Neural cell (in vitro differentiated cells): Measurements from ENCODE around the gene RECQL. TPM values are rescaled to one million over a fixed set of nuclear protein-coding genes. Genes with fewer than 3 reads are reported as not detected.
"Not testable (repeated sequence)": the region's sequence is repeated elsewhere in the genome, so short reads cannot be mapped to it uniquely, and the experiment has no call there.

Source experiments
- H2AFZ ChIP-seq: fragments of 200-600, 300-800 bp; sonication (generic), shearing (Covaris generic); 2 replicates; pipeline ENCODE4 v1.6.0; 2014; ENCODE audit warnings: low read depth, mild to moderate bottlenecking, antibody characterized with exemption, low read length, moderate library complexity
- H3F3A ChIP-seq: fragments of 200-600 bp; shearing (Covaris generic); 2 replicates; pipeline ENCODE4 v1.6.1; 2016; ENCODE audit warnings: mild to moderate bottlenecking, moderate library complexity, mixed read lengths, antibody characterized with exemption, low read length; ENCODE audit not compliant: insufficient read depth, poor library complexity, severe bottlenecking
- H3K27ac ChIP-seq: fragments of 200-600, 300-800 bp; sonication (generic), shearing (Covaris generic); 2 replicates; pipeline ENCODE4 v1.5.1; 2014; ENCODE audit warnings: mild to moderate bottlenecking, low read length, moderate library complexity
- H3K27me3 ChIP-seq: fragments of 300-800, 200-600 bp; sonication (generic), shearing (Covaris generic); 2 replicates; pipeline ENCODE4 v1.6.0; 2014; ENCODE audit warnings: mild to moderate bottlenecking, low read depth, low read length, moderate library complexity; ENCODE audit not compliant: insufficient read depth
- H3K36me3 ChIP-seq: fragments of 300-800, 200-600 bp; sonication (generic), shearing (Covaris generic); 2 replicates; pipeline ENCODE4 v1.5.1; 2014; ENCODE audit warnings: mild to moderate bottlenecking, antibody characterized with exemption, low read length, moderate library complexity; ENCODE audit not compliant: insufficient read depth
- H3K4me2 ChIP-seq: fragments of 300-800, 200-600 bp; sonication (generic), shearing (Covaris generic); 2 replicates; pipeline ENCODE4 v1.6.0; 2014; ENCODE audit warnings: mild to moderate bottlenecking, low read length
- H3K4me3 ChIP-seq: fragments of 300-800, 200-600 bp; sonication (generic), shearing (Covaris generic); 2 replicates; pipeline ENCODE4 v1.5.1; 2014; ENCODE audit warnings: mild to moderate bottlenecking, low read length, moderate library complexity
- H3K79me2 ChIP-seq: fragments of 200-600 bp; shearing (Covaris generic); replicated peaks from 2 replicates; pipeline ENCODE4 v1.6.0; 2014; ENCODE audit warnings: mild to moderate bottlenecking, low read length, moderate library complexity; ENCODE audit not compliant: insufficient read depth
- H3K9ac ChIP-seq: fragments of 300-800, 200-600 bp; sonication (generic), shearing (Covaris generic); 2 replicates; pipeline ENCODE4 v1.6.1; 2016; ENCODE audit warnings: mild to moderate bottlenecking, low read length, mixed read lengths
- H3K9me2 ChIP-seq: fragments of 200-600 bp; shearing (Covaris generic); 2 replicates; pipeline ENCODE4 v1.6.1; 2016; ENCODE audit warnings: mild to moderate bottlenecking, low read length, mixed read lengths; ENCODE audit not compliant: insufficient read depth
- H3K9me3 ChIP-seq: fragments of 200-600, 300-800 bp; sonication (generic), shearing (Covaris generic); 2 replicates; pipeline ENCODE4 v1.6.1; 2016; ENCODE audit warnings: mild to moderate bottlenecking, mixed run types, low read length, moderate library complexity, mixed read lengths
- H4K20me1 ChIP-seq: fragments of 200-600 bp; shearing (Covaris generic); 2 replicates; pipeline ENCODE4 v1.6.1; 2016; ENCODE audit warnings: mild to moderate bottlenecking, mixed run types; ENCODE audit not compliant: insufficient read depth
- CTCF ChIP-seq: fragments of 450-650 bp; IDR thresholded peaks from 2 replicates; pipeline ENCODE4 v1.5.1; 2014; ENCODE audit warnings: antibody characterized with exemption, mild to moderate bottlenecking, moderate library complexity; ENCODE audit not compliant: poor library complexity, severe bottlenecking
- EP300 ChIP-seq: fragments of 450-650 bp; conservative IDR thresholded peaks from 2 replicates; pipeline ENCODE4 v1.6.1; 2014; ENCODE audit warnings: antibody characterized with exemption, mild to moderate bottlenecking, moderate library complexity; ENCODE audit not compliant: poor library complexity, severe bottlenecking
- EZH2 ChIP-seq: fragments of 200-600, 300-800 bp; shearing (Covaris generic), sonication (generic); IDR thresholded peaks from 2 replicates; pipeline ENCODE4 v1.6.1; 2014; ENCODE audit warnings: antibody characterized with exemption, low read length, borderline replicate concordance, mild to moderate bottlenecking; ENCODE audit not compliant: insufficient read depth, poor library complexity, severe bottlenecking
- MXI1 ChIP-seq: fragments of 450-650 bp; conservative IDR thresholded peaks from 2 replicates; pipeline ENCODE4 v1.6.1; 2014; ENCODE audit warnings: antibody characterized with exemption, mild to moderate bottlenecking; ENCODE audit not compliant: poor library complexity, severe bottlenecking
- POLR2AphosphoS5 ChIP-seq: IDR thresholded peaks from 2 replicates; pipeline ENCODE4 v1.6.1; 2012
- RAD21 ChIP-seq: fragments of 450-650 bp; conservative IDR thresholded peaks from 2 replicates; pipeline ENCODE4 v1.6.1; 2014; ENCODE audit warnings: antibody characterized with exemption, mild to moderate bottlenecking, moderate library complexity
- REST ChIP-seq: IDR thresholded peaks from 2 replicates; pipeline ENCODE4 v1.6.1; 2012; ENCODE audit warnings: borderline replicate concordance
- SMC3 ChIP-seq: fragments of 450-650 bp; conservative IDR thresholded peaks from 2 replicates; pipeline ENCODE4 v1.6.1; 2014; ENCODE audit warnings: antibody characterized with exemption, mild to moderate bottlenecking, moderate library complexity; ENCODE audit not compliant: poor library complexity
- TAF1 ChIP-seq: IDR thresholded peaks from 2 replicates; pipeline ENCODE4 v1.6.1; 2012; ENCODE audit warnings: low read depth
- polyA plus RNA-seq: library from polyadenylated mRNA; depleted of rRNA; stranded (reverse); fragments of >200 nt; gene quantifications from 2 replicates; pipeline ENCODE4 v1.2.3, GENCODE V29; 2014

RECQL gene
- polyA plus RNA-seq, 1 donor from 2014 or later = 29.2 TPM

- TF ChIP-seq EZH2 = no peak
Measured at GRCh38 chr12:21429994-21430393, 71.4 kb downstream of the RECQL start (continued).

- H3K27ac ChIP-seq = no peak overlapping the region
- no peak overlapping the region for H3K4me3 ChIP-seq
- H3K27me3 ChIP-seq = no peaks in the 10 kb centered on the region
- TF ChIP-seq MXI1 = no peak
- no peak for TF ChIP-seq POLR2AphosphoS5
- TF ChIP-seq SMC3 = no peak
- TF ChIP-seq EP300 = no peak
- no peak for TF ChIP-seq REST
- TF ChIP-seq EZH2 = no peak
- no peak for TF ChIP-seq CTCF
- TF ChIP-seq TAF1 = no peak
- no peak for TF ChIP-seq RAD21
- H3K4me2 ChIP-seq = no peak overlapping the region
- no peaks in the 10 kb centered on the region for H3K36me3 ChIP-seq
- H3K9me3 ChIP-seq = no peaks in the 10 kb centered on the region
- H3K79me2 ChIP-seq = no peaks in the 10 kb centered on the region
- no peaks in the 10 kb centered on the region for H3K9me2 ChIP-seq
- H3K9ac ChIP-seq = no peak overlapping the region
- H3F3A ChIP-seq = no peaks in the 10 kb centered on the region
- no peak overlapping the region for H2AFZ ChIP-seq
- H4K20me1 ChIP-seq = no peaks in the 10 kb centered on the region
Measured at GRCh38 chr12:21428241-21428640, 73.2 kb downstream of the RECQL start.

- H3K4me2 ChIP-seq, H3F3A ChIP-seq, H3K9me3 ChIP-seq, H3K79me2 ChIP-seq, H3K27me3 ChIP-seq, H4K20me1 ChIP-seq, H2AFZ ChIP-seq, H3K4me3 ChIP-seq, H3K9ac ChIP-seq, H3K27ac ChIP-seq, H3K36me3 ChIP-seq, H3K9me2 ChIP-seq: not testable (repeated sequence)
Measured at GRCh38 chr12:21419009-21419699, 82.3 kb downstream of the RECQL start.

Other genes starting within 250 kb of the RECQL start
- 0.64 TPM in 1 of 2 replicates, not detected in the other for gene SLCO1A2, start 166.7 kb downstream of the RECQL start, polyA plus RNA-seq
- gene IAPP, start 128.7 kb downstream of the RECQL start, polyA plus RNA-seq = not detected in 2 replicates
- gene PYROXD1, start 64.0 kb downstream of the RECQL start, polyA plus RNA-seq = 9.8 and 11.8 TPM in 2 replicates
- gene GOLT1B, start 154 bp upstream of the RECQL start, polyA plus RNA-seq = 170 and 203 TPM in 2 replicates
- gene SPX, start 24.7 kb upstream of the RECQL start, polyA plus RNA-seq = not detected in 2 replicates
- 0.14 TPM in 1 of 2 replicates, not detected in the other for gene GYS2, start 103.2 kb upstream of the RECQL start, polyA plus RNA-seq
- 907 and 1,039 TPM in 2 replicates for gene LDHB, start 156.2 kb upstream of the RECQL start, polyA plus RNA-seq